HEK293 (cell line): ENCODE results near the gene CISD2.
"Not testable (repeated sequence)": the region's sequence is repeated elsewhere in the genome, so short reads cannot be mapped to it uniquely, and the experiment has no call there.

Source experiments
- CTCF ChIA-PET: fragments of 350-600 bp; formaldehyde crosslinking; extraction: SDS; loops from one replicate; lab custom pipeline; 2021; ENCODE audit warnings: antibody characterized with exemption; lab: Yijun Ruan, JAX
- POLR2A ChIA-PET: fragments of 300-600 bp; formaldehyde crosslinking; extraction: SDS; loops from one replicate; lab custom pipeline; 2020; ENCODE audit warnings: antibody characterized with exemption, inconsistent platforms; lab: Yijun Ruan, JAX
- H3K27ac ChIP-seq: fragments of 200-500 bp; sonication (Bioruptor generic); 2 replicates; pipeline ENCODE4 v1.5.1; 2014; ENCODE audit warnings: low read depth, low read length, control low read depth, inconsistent platforms; ENCODE audit errors: extremely low read depth
- H3K36me3 ChIP-seq, 2 experiments: fragments of 200-500 bp in 1 of 2; sonication (Bioruptor generic) in 1 of 2; 1 replicate in 1 of 2; 2 replicates in 1 of 2; pipeline ENCODE4 v1.5.1; 2014 to 2017; ENCODE audit warnings: inconsistent platforms in 2 of 2, low read length in 2 of 2; ENCODE audit not compliant: control insufficient read depth in 2 of 2, insufficient read depth in 1 of 2
- H3K4me1 ChIP-seq: fragments of 200-500 bp; sonication (Bioruptor generic); 2 replicates; pipeline ENCODE4 v1.5.1; 2014; ENCODE audit warnings: mild to moderate bottlenecking, low read length, inconsistent platforms; ENCODE audit not compliant: control insufficient read depth, insufficient read depth
- H3K4me3 ChIP-seq: 2 replicates; pipeline ENCODE4 v1.5.1; 2011; ENCODE audit warnings: low read depth, mild to moderate bottlenecking, control low read depth, low read length, moderate library complexity
- H3K9me3 ChIP-seq: fragments of 200-500 bp; sonication (Bioruptor generic); 2 replicates; pipeline ENCODE4 v1.5.1; 2014; ENCODE audit warnings: low read depth, low read length, inconsistent platforms; ENCODE audit not compliant: control insufficient read depth, insufficient read depth
- KLF10 ChIP-seq: fragments of 450-650 bp; IDR thresholded peaks from 2 replicates; pipeline ENCODE4 v1.5.1; 2018; ENCODE audit warnings: missing biosample characterization, mild to moderate bottlenecking, missing genetic modification characterization
- ZNF404 ChIP-seq: fragments of 450-650 bp; formaldehyde crosslinking; IDR thresholded peaks from 2 replicates; pipeline ENCODE4 v1.5.1; 2017; ENCODE audit warnings: missing biosample characterization, missing genetic modification characterization
- ZNF426 ChIP-seq: fragments of 450-650 bp; formaldehyde crosslinking; IDR thresholded peaks from 2 replicates; pipeline ENCODE4 v1.5.1; 2017; ENCODE audit warnings: missing biosample characterization, missing genetic modification characterization, mild to moderate bottlenecking, inconsistent platforms, moderate library complexity
- ZNF501 ChIP-seq: fragments of 450-650 bp; formaldehyde crosslinking; IDR thresholded peaks from 2 replicates; pipeline ENCODE4 v1.5.1; 2016; ENCODE audit warnings: missing biosample characterization, missing genetic modification characterization
- ZNF585B ChIP-seq: fragments of 450-650 bp; formaldehyde crosslinking; IDR thresholded peaks from 2 replicates; pipeline ENCODE4 v1.5.1; 2016; ENCODE audit warnings: missing biosample characterization, missing genetic modification characterization
- ZNF626 ChIP-seq: fragments of 450-650 bp; sonication (Bioruptor Pico); formaldehyde crosslinking; IDR thresholded peaks from 2 replicates; pipeline ENCODE4 v1.5.1; 2018; ENCODE audit warnings: missing biosample characterization, missing genetic modification characterization, inconsistent platforms
- ZNF707 ChIP-seq: fragments of 450-650 bp; formaldehyde crosslinking; IDR thresholded peaks from 2 replicates; pipeline ENCODE4 v1.5.1; 2016; ENCODE audit warnings: missing biosample characterization, missing genetic modification characterization
- ZXDB ChIP-seq: fragments of 450-650 bp; formaldehyde crosslinking; IDR thresholded peaks from 2 replicates; pipeline ENCODE4 v1.5.1; 2016; ENCODE audit warnings: missing biosample characterization, missing genetic modification characterization
- TF ChIP-seq, protein P1 (sequence below): fragments of 450-650 bp; formaldehyde crosslinking; IDR thresholded peaks from 2 replicates; pipeline ENCODE4 v1.5.1; 2016; ENCODE audit warnings: missing biosample characterization, missing genetic modification characterization

The CISD2 gene

GRCh38 chr4:102889866-102890265 is 21.1 kb downstream of the CISD2 start:
- H3K4me3 ChIP-seq, CTCF ChIA-PET, H3K36me3 ChIP-seq, POLR2A ChIA-PET, H3K4me1 ChIP-seq, H3K9me3 ChIP-seq, H3K27ac ChIP-seq: not testable (repeated sequence)

DNA sequence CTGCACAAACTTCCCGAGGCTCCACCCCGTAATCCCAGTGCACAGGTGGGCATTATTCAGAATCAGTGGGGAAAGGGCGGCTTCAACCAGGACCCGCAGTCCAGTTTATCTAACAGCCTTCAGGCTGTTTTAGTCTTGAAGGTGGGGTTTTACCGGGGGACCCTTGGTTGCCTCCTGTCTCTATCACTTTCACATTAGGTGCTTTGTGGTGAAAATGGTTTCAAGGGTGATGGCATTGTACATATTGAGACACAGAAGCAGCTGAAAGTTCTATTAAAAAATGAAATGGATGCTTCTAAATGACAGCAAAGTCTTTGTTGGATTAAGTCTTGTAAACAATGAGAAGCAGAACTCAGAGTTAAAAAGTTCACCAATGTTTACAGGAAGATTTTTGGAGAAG is 27.8 kb downstream of the CISD2 start:
- H3K4me1 ChIP-seq, CTCF ChIA-PET, POLR2A ChIA-PET, H3K9me3 ChIP-seq, H3K4me3 ChIP-seq, H3K27ac ChIP-seq, H3K36me3 ChIP-seq: not testable (repeated sequence)

DNA sequence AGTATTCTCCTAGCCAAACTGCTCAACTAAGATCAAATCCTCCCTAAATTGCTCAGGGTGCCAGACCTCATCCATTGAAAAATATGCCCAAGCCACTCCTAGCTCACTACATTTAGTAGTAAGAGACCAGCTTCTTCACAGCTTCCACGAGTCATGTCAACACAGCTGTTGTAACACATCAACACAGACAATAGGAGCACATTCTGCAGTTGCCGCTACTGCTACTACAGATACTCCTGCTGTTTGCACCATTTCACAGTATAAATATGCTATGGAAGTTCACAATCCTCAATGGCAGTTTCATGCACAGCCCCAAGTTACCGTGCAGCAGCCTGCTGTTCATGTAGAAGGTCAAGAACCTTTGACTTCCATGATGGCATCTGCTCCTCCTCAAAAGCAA is 28.8 kb downstream of the CISD2 start:
- H3K9me3 ChIP-seq, POLR2A ChIA-PET, CTCF ChIA-PET, H3K36me3 ChIP-seq, H3K4me3 ChIP-seq, H3K4me1 ChIP-seq, H3K27ac ChIP-seq: not testable (repeated sequence)

DNA sequence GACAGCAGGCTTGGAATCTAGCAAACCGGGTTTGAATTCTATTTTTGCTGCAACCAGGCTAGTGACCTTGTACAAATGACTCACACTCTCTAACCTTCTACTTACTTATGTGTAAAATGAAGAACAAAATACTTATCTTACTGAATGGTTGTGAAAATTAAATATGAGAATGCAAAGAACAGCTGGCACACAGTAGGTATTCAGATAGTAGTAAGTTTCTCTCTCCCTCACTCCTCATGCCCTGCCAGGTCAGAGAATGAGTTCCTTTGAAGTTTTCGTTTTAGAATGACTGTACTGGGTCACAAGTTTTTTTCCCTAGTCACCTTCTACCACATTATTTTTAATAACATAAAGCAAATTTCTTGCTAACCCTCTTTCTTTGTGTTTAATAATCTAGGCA is 33.0 kb downstream of the CISD2 start:
- Histone ChIP-seq H3K9me3 (no peaks in the 10 kb centered on the region), H3K36me3 (no peaks in the 10 kb centered on the region), H3K4me3 (no peak overlapping the region), H3K4me1 (no peaks in the 10 kb centered on the region), H3K27ac (no peak overlapping the region)
- TF ChIP-seq, protein P1, sequence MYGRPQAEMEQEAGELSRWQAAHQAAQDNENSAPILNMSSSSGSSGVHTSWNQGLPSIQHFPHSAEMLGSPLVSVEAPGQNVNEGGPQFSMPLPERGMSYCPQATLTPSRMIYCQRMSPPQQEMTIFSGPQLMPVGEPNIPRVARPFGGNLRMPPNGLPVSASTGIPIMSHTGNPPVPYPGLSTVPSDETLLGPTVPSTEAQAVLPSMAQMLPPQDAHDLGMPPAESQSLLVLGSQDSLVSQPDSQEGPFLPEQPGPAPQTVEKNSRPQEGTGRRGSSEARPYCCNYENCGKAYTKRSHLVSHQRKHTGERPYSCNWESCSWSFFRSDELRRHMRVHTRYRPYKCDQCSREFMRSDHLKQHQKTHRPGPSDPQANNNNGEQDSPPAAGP: no peak
- TF ChIP-seq ZNF626 (tag by site-specific recombination) (no peak), ZNF404 (tag by site-specific recombination) (no peak), KLF10 (tag by site-specific recombination) (no peak), ZNF707 (tag by site-specific recombination) (no peak), ZNF585B (tag by site-specific recombination) (no peak)
- POLR2A ChIA-PET: no interaction called here
- CTCF ChIA-PET: no interaction called here

GRCh38 chr4:102918859-102919258 is 50.1 kb downstream of the CISD2 start:
- no peaks in the 10 kb centered on the region for H3K9me3 ChIP-seq
- H3K36me3 ChIP-seq: no peaks in the 10 kb centered on the region
- TF ChIP-seq ZNF585B (tag by site-specific recombination) (peak; percentile 55; the same call in 1 of the 2 replicates), ZXDB (tag by site-specific recombination) (no peak)
- ChIA-PET CTCF (no interaction called here), POLR2A (no interaction called here)
- no peaks in the 10 kb centered on the region for H3K4me1 ChIP-seq
- no peak overlapping the region for H3K27ac ChIP-seq
- H3K4me3 ChIP-seq: no peak overlapping the region

- H3K36me3 ChIP-seq, H3K27ac ChIP-seq, H3K4me1 ChIP-seq, H3K4me3 ChIP-seq, CTCF ChIA-PET, H3K9me3 ChIP-seq, POLR2A ChIA-PET: not testable (repeated sequence)
Observed at GRCh38 chr4:102919697-102920096, 50.9 kb downstream of the CISD2 start.

- no peak for TF ChIP-seq ZNF426 (tag by site-specific recombination)
- no peak for TF ChIP-seq ZNF501 (tag by site-specific recombination)
- TF ChIP-seq, all 188 proteins: peak for 0
- Histone ChIP-seq H3K36me3 (no peaks in the 10 kb centered on the region), H3K4me1 (no peaks in the 10 kb centered on the region), H3K9me3 (no peaks in the 10 kb centered on the region), H3K4me3 (no peak overlapping the region), H3K27ac (no peak overlapping the region)
- POLR2A ChIA-PET: no interaction called here
- CTCF ChIA-PET: no interaction called here
Observed at GRCh38 chr4:102935716-102936115, 66.9 kb downstream of the CISD2 start.

GRCh38 chr4:102938063-102938462 is 69.3 kb downstream of the CISD2 start:
- H3K4me3 ChIP-seq, H3K9me3 ChIP-seq, H3K27ac ChIP-seq, H3K4me1 ChIP-seq, CTCF ChIA-PET, H3K36me3 ChIP-seq, POLR2A ChIA-PET: not testable (repeated sequence)
